WTC11 (cell line): ENCODE measurements around the gene PKHD1. TPM values are rescaled to one million over a fixed set of nuclear protein-coding genes. Genes with fewer than 3 reads are reported as not detected.

Experiments
- ATAC-seq: fragments of 200-7000 bp; cut with Tn5 transposase; 2 replicates; pipeline ENCODE4 v1.10.0; 2021; ENCODE audit warnings: mild to moderate bottlenecking, moderate library complexity
- CTCF ChIA-PET: fragments of 300-600 bp; sonication (Branson Sonifier 250); formaldehyde crosslinking; loops from one replicate; lab custom pipeline; 2021; ENCODE audit warnings: antibody characterized with exemption; lab: Charles Lee
- POLR2A ChIA-PET: fragments of 350-600 bp; sonication (Branson Sonifier 250); formaldehyde crosslinking; loops from one replicate; lab custom pipeline; 2021; ENCODE audit warnings: antibody characterized with exemption; lab: Charles Lee
- DNase-seq: peaks from one replicate; pipeline ENCODE4 v3.0.0; 2021; ENCODE audit warnings: low spot score
- H3K27ac Mint-ChIP-seq: 2 replicates; pipeline ENCODE4 v1.8.0; 2021; ENCODE audit warnings: mixed read lengths
- H3K27me3 Mint-ChIP-seq: 2 replicates; pipeline ENCODE4 v1.8.0; 2021; ENCODE audit warnings: low read depth, mild to moderate bottlenecking, moderate library complexity, mixed read lengths
- H3K36me3 Mint-ChIP-seq: 2 replicates; pipeline ENCODE4 v1.8.0; 2021; ENCODE audit warnings: mixed read lengths
- H3K4me1 Mint-ChIP-seq: 2 replicates; pipeline ENCODE4 v1.8.0; 2022; ENCODE audit warnings: mixed read lengths
- H3K4me3 Mint-ChIP-seq: 2 replicates; pipeline ENCODE4 v1.8.0; 2021; ENCODE audit warnings: mild to moderate bottlenecking, moderate library complexity, mixed read lengths
- H3K9me3 Mint-ChIP-seq: 2 replicates; pipeline ENCODE4 v1.8.0; 2021; ENCODE audit warnings: mixed read lengths
- CBFB ChIP-seq: sonication (generic); formaldehyde crosslinking; IDR thresholded peaks from 2 replicates; pipeline ENCODE4 v1.8.1; 2022; ENCODE audit warnings: mild to moderate bottlenecking, low read depth, missing genetic modification reagents
- JUN ChIP-seq: sonication (generic); formaldehyde crosslinking; IDR thresholded peaks from 2 replicates; pipeline ENCODE4 v1.8.0; 2023; ENCODE audit warnings: mild to moderate bottlenecking, missing genetic modification reagents
- SMAD4 ChIP-seq: sonication (generic); formaldehyde crosslinking; IDR thresholded peaks from 2 replicates; pipeline ENCODE4 v1.8.0; 2022; ENCODE audit warnings: mild to moderate bottlenecking, missing genetic modification reagents
- TEAD1 ChIP-seq: sonication (generic); formaldehyde crosslinking; IDR thresholded peaks from 2 replicates; pipeline ENCODE4 v1.8.0; 2022; ENCODE audit warnings: mild to moderate bottlenecking, missing genetic modification reagents
- total RNA-seq: library from RNA; stranded (reverse); gene quantifications from 3 replicates; pipeline ENCODE4 v1.2.3, GENCODE V29; 2021
- TF ChIP-seq, protein P1 (sequence below): sonication (generic); formaldehyde crosslinking; IDR thresholded peaks from 2 replicates; pipeline ENCODE4 v1.8.0; 2022; ENCODE audit warnings: mild to moderate bottlenecking, missing genetic modification reagents
- TF ChIP-seq, protein P2 (sequence below): sonication (generic); formaldehyde crosslinking; conservative IDR thresholded peaks from 2 replicates; pipeline ENCODE4 v1.8.1; 2022; ENCODE audit warnings: mild to moderate bottlenecking, missing genetic modification reagents
- TF ChIP-seq, protein P3 (sequence below): sonication (generic); formaldehyde crosslinking; IDR thresholded peaks from 2 replicates; pipeline ENCODE4 v1.8.1; 2023; ENCODE audit warnings: mild to moderate bottlenecking, missing genetic modification reagents, moderate library complexity
- TF ChIP-seq, protein P4 (sequence below): sonication (generic); formaldehyde crosslinking; IDR thresholded peaks from 2 replicates; pipeline ENCODE4 v1.8.0; 2023; ENCODE audit warnings: missing genetic modification reagents
- TF ChIP-seq, protein P5 (sequence below): sonication (generic); formaldehyde crosslinking; IDR thresholded peaks from 2 replicates; pipeline ENCODE4 v1.8.0; 2023; ENCODE audit warnings: mild to moderate bottlenecking, missing genetic modification reagents
- TF ChIP-seq, protein P6 (sequence below): fragments of 250-450 bp; sonication (Bioruptor Pico); IDR thresholded peaks from 2 replicates; pipeline ENCODE4 v2.1.2; 2022; ENCODE audit warnings: mild to moderate bottlenecking, moderate library complexity
- TF ChIP-seq, protein P7 (sequence below): sonication (generic); formaldehyde crosslinking; IDR thresholded peaks from 2 replicates; pipeline ENCODE4 v1.8.1; 2023; ENCODE audit warnings: mild to moderate bottlenecking, missing genetic modification reagents
- TF ChIP-seq, protein P8 (sequence below): sonication (generic); formaldehyde crosslinking; IDR thresholded peaks from 2 replicates; pipeline ENCODE4 v1.8.0; 2022; ENCODE audit warnings: mild to moderate bottlenecking, missing genetic modification reagents
- TF ChIP-seq, protein P9 (sequence below): fragments of 250-450 bp; sonication (Bioruptor Pico); IDR thresholded peaks from 2 replicates; pipeline ENCODE4 v1.9.0; 2021; ENCODE audit warnings: moderate library complexity, mild to moderate bottlenecking, inconsistent platforms, borderline replicate concordance

The PKHD1 gene
- total RNA-seq, 1 experiment from 2014 or later, result 0.15 TPM

DNA sequence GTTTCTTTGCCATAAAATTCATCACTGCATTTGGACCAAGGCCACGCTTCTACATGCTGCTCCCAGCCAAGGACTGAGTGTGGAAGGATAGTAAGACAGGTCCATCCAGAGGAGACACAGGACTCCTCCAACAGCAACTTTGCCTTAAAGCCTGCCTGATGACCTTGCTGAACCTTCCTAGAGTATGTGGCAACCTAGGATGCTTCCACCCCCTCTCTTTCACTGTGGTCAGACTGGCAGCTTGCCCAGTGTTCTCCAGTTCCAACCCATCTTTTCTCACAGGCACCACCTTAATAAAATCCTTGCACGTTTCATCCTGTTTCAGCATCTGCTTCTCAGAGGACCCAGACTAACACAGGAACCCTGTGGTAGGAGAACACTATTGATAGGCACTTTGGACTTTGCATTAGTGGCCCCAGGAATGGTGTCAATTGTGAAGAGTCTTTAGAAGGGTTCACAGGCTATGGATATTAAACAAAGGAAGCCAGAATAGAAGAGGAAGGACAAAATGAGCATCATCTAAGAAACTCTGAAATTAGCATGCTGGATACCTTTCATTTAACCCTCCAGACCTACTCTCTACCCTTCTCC lies 2.4 kb upstream of the PKHD1 start (continued):
- TF ChIP-seq TEAD1 (CRISPR knock-in tag), result no peak
- TF ChIP-seq, protein P1, sequence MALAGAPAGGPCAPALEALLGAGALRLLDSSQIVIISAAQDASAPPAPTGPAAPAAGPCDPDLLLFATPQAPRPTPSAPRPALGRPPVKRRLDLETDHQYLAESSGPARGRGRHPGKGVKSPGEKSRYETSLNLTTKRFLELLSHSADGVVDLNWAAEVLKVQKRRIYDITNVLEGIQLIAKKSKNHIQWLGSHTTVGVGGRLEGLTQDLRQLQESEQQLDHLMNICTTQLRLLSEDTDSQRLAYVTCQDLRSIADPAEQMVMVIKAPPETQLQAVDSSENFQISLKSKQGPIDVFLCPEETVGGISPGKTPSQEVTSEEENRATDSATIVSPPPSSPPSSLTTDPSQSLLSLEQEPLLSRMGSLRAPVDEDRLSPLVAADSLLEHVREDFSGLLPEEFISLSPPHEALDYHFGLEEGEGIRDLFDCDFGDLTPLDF (CRISPR knock-in tag), result no peak
- TF ChIP-seq, protein P2, sequence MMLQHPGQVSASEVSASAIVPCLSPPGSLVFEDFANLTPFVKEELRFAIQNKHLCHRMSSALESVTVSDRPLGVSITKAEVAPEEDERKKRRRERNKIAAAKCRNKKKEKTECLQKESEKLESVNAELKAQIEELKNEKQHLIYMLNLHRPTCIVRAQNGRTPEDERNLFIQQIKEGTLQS (CRISPR knock-in tag), result no peak
- TF ChIP-seq, protein P3, sequence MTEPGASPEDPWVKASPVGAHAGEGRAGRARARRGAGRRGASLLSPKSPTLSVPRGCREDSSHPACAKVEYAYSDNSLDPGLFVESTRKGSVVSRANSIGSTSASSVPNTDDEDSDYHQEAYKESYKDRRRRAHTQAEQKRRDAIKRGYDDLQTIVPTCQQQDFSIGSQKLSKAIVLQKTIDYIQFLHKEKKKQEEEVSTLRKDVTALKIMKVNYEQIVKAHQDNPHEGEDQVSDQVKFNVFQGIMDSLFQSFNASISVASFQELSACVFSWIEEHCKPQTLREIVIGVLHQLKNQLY (CRISPR knock-in tag), result no peak

DNA sequence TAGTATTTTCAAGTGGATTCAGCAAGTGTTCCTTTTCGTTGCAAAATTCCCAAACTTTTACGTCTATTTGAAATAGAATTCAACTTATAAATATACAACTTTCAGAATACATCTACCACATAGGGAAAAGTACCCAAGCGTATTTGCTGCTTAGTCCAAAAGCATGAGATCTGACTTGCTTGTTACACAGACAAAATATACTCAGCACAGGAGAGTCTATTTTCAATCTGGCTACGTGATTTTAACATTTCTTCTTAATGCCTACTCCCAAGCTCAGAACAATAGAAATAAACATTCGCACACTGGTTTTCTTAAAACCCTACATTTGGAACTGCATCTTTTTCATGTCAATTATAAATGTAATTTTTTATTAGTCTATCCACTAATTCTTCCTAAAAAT lies 672 bp downstream of the PKHD1 start:
- Mint-ChIP-seq H3K36me3 (0 out of 2 replicates have a peak, but pooled peaks cover 3% of the 10 kb centered on the region), H3K27me3 (no peaks in the 10 kb centered on the region; the same call in 1 of the 2 replicates), H3K4me3 (no peak overlapping the region), H3K9me3 (peaks cover 7% of the 10 kb centered on the region), H3K4me1 (peaks cover 8% of the 10 kb centered on the region), H3K27ac (no peak overlapping the region)
- CTCF ChIA-PET, result interaction anchor here (0.6 to 1.2 kb wide), 5 partner anchors 9 to 177 kb away, joined by 3 read pairs; no protein-coding TSS in a partner anchor
- DNase-seq (no peak), ATAC-seq (no peak)
- POLR2A ChIA-PET, result interaction anchor here (0.6 kb wide), 1 partner anchor 154 kb away, joined by 3 read pairs; no protein-coding TSS in a partner anchor
- TF ChIP-seq, protein P4, sequence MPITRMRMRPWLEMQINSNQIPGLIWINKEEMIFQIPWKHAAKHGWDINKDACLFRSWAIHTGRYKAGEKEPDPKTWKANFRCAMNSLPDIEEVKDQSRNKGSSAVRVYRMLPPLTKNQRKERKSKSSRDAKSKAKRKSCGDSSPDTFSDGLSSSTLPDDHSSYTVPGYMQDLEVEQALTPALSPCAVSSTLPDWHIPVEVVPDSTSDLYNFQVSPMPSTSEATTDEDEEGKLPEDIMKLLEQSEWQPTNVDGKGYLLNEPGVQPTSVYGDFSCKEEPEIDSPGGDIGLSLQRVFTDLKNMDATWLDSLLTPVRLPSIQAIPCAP (CRISPR knock-in tag), result no peak
- TF ChIP-seq, protein P5, sequence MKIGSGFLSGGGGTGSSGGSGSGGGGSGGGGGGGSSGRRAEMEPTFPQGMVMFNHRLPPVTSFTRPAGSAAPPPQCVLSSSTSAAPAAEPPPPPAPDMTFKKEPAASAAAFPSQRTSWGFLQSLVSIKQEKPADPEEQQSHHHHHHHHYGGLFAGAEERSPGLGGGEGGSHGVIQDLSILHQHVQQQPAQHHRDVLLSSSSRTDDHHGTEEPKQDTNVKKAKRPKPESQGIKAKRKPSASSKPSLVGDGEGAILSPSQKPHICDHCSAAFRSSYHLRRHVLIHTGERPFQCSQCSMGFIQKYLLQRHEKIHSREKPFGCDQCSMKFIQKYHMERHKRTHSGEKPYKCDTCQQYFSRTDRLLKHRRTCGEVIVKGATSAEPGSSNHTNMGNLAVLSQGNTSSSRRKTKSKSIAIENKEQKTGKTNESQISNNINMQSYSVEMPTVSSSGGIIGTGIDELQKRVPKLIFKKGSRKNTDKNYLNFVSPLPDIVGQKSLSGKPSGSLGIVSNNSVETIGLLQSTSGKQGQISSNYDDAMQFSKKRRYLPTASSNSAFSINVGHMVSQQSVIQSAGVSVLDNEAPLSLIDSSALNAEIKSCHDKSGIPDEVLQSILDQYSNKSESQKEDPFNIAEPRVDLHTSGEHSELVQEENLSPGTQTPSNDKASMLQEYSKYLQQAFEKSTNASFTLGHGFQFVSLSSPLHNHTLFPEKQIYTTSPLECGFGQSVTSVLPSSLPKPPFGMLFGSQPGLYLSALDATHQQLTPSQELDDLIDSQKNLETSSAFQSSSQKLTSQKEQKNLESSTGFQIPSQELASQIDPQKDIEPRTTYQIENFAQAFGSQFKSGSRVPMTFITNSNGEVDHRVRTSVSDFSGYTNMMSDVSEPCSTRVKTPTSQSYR, result no peak
- TF ChIP-seq, protein P6, sequence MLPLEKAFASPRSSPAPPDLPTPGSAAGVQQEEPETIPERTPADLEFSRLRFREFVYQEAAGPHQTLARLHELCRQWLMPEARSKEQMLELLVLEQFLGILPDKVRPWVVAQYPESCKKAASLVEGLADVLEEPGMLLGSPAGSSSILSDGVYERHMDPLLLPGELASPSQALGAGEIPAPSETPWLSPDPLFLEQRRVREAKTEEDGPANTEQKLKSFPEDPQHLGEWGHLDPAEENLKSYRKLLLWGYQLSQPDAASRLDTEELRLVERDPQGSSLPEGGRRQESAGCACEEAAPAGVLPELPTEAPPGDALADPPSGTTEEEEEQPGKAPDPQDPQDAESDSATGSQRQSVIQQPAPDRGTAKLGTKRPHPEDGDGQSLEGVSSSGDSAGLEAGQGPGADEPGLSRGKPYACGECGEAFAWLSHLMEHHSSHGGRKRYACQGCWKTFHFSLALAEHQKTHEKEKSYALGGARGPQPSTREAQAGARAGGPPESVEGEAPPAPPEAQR (CRISPR knock-in tag), result no peak
- TF ChIP-seq SMAD4 (CRISPR knock-in tag) (no peak), CBFB (CRISPR knock-in tag) (no peak), JUN (CRISPR knock-in tag) (no peak)
- TF ChIP-seq, protein P7, sequence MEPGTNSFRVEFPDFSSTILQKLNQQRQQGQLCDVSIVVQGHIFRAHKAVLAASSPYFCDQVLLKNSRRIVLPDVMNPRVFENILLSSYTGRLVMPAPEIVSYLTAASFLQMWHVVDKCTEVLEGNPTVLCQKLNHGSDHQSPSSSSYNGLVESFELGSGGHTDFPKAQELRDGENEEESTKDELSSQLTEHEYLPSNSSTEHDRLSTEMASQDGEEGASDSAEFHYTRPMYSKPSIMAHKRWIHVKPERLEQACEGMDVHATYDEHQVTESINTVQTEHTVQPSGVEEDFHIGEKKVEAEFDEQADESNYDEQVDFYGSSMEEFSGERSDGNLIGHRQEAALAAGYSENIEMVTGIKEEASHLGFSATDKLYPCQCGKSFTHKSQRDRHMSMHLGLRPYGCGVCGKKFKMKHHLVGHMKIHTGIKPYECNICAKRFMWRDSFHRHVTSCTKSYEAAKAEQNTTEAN (CRISPR knock-in tag), result no peak
- TF ChIP-seq, protein P8, sequence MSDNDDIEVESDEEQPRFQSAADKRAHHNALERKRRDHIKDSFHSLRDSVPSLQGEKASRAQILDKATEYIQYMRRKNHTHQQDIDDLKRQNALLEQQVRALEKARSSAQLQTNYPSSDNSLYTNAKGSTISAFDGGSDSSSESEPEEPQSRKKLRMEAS (CRISPR knock-in tag), result no peak
- TF ChIP-seq, protein P9, sequence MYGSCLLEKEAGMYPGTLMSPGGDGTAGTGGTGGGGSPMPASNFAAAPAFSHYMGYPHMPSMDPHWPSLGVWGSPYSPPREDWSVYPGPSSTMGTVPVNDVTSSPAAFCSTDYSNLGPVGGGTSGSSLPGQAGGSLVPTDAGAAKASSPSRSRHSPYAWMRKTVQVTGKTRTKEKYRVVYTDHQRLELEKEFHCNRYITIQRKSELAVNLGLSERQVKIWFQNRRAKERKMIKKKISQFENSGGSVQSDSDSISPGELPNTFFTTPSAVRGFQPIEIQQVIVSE (CRISPR knock-in tag), result no peak
